ENCODE measurements around the gene ASH1L.
"Not testable (repeated sequence)": the region's sequence is repeated elsewhere in the genome, so short reads cannot be mapped to it uniquely, and the experiment has no call there.

ASH1L gene

DNA sequence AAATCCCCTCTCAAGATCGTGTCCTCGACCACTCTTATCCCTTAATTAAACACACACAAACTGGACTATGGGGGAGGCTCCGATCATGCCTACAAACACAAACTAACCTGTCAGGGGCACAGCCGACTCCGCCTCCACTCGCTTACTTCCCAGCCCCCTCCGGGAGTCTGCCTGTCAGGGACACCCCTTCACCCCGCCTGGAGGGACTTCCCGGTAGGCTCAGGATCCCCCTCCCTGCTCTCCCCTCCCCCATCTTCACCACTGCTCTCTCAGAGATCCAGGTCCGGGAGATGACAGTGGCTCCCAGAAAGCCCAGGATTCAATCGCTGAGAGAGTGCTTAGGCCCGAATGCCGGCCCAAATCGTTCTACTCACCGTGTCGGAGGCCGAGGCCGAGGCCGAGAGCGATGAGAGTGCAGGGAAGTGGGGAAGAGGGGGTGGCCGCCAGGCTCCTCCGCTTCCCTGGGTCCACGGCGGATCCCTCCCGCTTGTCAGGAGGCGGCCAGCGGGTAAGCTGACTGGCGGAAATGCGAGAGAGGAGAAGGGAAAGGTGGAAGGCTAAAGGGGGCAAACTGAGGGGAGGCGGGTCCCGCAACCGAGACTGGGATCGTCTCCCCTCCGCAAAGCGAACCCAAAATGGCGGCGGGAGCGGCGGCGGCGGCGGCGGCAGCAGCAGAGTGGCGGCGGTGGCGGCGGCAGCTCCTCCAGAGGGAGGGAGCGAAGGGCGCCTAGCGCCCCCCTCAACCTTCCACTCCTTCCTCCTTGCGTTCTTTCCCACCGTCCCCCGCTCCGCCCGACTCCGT is 623 bp downstream of the ASH1L start:
- not testable (repeated sequence) for DNase-seq (ENCODE audit: low read depth, low spot score)

DNA sequence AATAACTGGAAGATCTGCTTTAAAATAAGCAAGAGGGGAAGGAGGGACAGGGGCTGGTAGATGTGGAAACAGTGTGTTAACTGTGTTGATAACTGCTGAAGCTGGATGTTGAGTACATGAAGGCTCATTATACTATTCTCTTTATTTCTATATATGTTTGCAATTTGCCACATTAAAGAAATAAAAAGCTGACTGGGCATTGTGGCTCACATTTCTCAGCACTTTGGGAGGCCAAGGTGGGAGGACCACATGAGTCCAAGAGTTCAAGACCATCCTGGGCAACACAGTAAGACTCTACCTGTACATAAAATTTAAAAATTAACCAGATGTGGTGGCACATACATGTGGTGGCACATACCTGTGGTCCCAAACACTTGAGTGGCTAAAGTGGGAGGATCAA is 6.7 kb downstream of the ASH1L start:
- no peak for DNase-seq (ENCODE audit: low read depth, low spot score)

DNA sequence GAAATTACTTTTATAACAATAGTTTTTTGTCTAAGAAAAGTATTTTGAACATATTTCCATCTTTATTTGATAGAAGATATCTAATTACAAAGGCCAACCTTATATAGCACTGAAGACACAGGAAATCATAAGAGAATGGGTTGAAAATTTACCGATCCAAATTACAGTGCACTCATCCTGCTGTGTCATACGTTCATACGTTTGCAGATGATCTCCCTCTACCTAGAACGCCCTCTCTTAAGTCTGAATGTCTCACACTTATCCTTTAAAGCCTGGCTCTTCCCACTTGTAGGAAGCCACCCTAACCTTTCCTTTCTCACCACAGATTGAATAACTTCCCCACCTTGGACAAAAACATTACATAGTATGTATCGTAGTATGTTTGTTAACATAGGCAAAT is 9.3 kb downstream of the ASH1L start:
- DNase-seq (ENCODE audit: low read depth, low spot score): no peak

DNA sequence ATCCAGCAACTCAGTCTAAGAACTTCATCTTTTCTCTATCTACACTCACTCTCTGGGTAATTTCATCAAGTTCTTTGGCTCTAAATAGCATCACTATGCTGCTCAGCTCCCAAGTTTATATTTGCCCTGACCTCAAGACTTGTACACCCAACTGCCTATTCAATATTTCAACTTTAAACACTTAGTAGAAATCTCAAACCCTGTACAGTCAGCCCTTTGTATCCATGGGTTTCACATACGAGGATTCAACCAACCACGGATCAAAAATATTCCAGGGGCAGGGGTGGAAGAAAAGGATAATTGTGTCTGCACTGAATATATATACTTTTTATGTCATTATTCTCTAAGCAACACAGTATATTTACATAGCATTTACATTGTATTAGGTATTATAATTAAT is 13.9 kb downstream of the ASH1L start:
- DNase-seq (ENCODE audit: low read depth, low spot score): no peak

DNA sequence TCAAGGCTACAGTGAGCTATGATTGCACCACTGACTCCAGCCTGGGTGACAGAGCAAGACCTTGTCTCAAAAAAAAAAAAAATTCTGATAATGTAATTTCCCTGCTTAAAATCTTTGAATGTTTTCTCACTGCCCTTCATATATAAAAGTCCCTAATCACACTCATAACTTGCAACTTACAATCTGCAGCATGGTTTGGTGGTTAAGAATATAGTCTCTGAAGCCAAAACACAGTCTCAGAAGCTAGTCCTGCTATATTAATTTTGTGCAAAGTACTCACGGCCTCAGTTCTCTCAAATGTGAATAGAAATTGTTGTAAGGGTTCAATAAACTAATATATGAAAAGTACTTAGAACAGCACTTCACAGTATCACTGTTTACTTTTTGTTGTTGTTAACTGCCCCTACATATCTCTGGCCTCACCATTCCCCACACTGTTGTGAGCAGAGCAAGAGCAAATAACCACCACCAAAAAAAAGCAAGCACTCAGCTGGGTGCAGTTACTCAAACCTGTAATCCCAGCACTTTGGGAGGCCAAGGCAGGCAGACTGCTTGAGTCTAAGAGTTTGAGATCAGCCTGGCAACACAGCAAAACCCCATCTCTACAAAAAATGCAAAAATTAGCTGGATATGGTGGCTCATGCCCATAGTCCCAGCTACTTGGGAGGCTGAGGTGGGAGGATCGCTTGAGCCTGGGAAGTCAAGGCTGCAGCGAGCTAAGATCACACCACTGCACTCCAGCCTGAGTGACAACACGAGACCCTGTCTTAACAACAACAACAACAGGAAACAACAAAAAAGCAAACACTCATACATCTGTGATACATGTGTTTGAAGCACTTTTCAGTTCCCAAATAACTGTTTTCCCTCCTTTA is 22.4 kb downstream of the ASH1L start:
- DNase-seq (ENCODE audit: low read depth, low spot score): no peak

DNA sequence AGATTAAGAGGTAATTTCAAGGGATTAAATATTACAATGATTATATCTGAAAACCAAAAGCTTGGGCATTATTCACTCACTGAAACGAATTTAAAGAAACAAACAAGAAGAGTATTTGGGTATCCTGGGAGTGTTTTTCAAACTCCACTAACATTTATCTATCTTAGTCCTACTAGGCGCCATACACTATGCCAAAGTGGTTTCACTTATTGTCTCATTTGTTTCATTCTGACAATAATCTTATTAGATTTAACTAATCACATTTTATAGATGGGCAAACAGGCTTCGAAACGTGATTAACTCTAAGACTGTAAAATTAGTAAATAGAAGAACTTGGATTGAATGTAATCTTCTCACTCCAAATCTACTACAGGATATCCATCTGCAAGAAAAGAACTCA is 25.4 kb downstream of the ASH1L start:
- DNase-seq (ENCODE audit: low read depth, low spot score): no peak

DNA sequence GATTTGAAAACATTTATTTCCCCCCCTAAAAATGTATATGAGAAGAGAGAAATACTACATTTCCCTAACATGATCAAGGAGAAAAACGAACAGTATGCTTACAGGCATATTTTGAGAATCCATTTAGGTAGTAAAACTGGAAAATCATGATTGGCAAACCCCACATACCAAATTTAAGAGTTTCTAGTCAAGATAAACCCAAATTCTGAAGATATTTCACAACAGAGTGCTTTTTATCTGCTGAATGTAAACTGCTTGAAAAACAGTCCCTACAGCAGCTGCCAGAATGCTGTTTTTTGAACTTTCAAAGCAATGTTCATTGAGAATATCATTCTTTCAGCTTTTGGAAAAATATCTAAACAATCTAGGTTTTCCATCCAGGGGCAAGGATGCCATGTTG is 31.0 kb downstream of the ASH1L start:
- DNase-seq (ENCODE audit: low read depth, low spot score): no peak

DNA sequence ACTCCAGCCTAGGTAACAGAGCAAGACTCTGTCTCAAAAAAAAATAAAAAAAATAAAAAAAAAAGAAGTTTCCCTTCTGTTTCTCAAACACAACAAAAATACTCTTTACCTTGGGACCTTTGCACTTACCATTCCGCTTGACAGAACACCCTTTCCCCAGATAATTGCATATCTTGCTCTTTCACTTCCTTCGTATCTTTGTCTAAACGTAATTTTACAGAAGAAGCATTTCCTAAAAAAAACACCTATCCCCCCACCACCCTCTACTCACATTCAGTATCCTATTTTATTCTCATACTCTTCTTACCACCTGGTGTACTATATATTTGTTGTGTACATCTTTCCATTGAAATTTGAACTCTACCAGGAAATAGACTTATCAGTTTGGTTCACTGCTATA is 32.7 kb downstream of the ASH1L start:
- no peak for DNase-seq (ENCODE audit: low read depth, low spot score)

DNA sequence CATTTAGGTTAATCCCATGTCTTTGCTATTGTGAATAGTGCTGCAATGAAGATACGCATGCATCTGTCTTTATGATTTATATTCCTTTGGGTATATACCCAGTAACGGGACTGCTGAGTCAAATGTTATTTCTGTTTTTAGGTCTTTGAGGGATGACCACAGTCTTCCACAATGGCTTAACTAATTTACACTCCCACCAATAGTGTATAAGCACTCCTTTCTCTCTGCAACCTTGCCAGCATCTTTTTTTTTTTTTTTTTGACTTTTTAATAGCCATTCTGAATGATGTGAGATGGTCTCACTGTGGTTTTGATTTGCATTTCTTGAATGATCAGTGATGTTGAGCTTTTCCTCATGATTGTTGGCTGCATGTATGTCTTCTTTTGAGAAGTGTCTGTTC is 33.5 kb downstream of the ASH1L start:
- no peak for DNase-seq (ENCODE audit: low read depth, low spot score)

DNA sequence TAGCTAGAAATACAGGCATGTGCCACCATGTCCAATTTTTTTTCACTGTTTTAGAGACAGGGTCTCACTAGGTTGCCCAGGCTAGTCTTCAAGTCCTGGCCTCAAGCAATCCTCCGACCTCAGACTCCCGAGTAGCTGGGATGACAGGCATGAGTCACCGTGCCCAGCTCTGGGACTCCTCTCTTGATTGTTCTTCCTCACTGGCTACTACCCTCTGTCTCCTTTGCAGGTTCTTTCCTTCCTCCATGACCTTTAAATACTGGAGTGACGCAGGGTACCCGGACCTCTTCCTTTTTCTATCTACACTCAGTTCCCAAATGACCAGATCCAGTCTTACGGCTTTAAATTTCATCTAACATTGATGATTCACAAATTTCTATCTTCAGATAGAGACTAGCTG is 34.9 kb downstream of the ASH1L start:
- DNase-seq (ENCODE audit: low read depth, low spot score): no peak

DNA sequence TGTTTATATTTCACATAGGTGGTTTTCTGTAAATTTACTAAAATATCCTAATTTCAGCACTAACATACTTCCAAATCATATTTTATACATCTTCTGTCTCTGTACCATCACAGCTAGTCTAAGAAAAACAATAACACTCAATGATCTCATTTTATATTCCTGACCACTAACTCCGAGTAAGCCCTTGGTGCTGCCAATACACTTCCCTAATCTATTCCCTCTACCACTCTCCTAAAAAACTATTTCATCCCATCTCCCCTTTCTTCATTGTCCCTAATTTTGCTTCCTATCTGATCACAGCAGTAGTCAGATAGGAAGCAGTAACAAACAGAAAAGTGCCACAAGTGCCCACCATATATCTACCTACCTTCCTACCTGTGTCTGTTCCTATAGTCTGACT is 36.2 kb downstream of the ASH1L start:
- DNase-seq (ENCODE audit: low read depth, low spot score): no peak

DNA sequence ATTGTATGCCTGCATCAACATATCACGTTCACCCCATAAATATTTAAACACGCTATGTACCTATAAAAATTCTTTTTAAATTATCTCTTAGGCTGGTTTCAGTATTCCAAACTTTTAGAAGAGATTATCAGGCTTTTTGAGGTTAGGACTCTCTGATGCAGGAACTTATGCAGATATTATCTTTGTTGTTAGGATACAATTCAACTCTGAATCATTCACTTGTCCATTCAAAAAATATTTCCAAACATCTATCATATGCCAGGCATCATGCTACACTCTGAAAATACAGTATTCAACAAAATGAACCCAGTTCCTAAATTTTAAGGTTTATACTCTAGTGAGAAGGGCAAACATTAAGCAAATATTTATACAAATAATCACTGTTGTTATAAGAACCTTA is 40.5 kb downstream of the ASH1L start:
- no peak for DNase-seq (ENCODE audit: low read depth, low spot score)

DNA sequence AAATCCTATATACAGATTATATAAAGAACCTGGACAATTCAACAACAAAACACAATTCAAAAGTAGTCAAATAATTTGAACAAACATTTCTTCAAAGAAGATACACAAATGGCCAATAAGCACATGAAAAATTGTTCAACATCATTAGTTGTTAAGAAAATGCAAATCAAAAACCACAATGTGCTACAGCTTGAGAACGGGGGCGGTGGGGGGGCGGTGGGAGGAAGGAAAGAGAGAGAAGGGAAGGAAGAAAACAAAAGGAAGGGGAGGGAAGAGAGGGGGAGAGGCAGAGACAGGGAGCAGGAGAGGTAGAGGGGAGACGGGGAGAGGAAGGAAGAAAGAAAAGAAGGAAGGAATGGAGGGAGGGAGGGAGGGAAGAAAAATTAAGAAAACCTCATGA is 44.1 kb downstream of the ASH1L start:
- no peak for DNase-seq (ENCODE audit: low read depth, low spot score)

DNA sequence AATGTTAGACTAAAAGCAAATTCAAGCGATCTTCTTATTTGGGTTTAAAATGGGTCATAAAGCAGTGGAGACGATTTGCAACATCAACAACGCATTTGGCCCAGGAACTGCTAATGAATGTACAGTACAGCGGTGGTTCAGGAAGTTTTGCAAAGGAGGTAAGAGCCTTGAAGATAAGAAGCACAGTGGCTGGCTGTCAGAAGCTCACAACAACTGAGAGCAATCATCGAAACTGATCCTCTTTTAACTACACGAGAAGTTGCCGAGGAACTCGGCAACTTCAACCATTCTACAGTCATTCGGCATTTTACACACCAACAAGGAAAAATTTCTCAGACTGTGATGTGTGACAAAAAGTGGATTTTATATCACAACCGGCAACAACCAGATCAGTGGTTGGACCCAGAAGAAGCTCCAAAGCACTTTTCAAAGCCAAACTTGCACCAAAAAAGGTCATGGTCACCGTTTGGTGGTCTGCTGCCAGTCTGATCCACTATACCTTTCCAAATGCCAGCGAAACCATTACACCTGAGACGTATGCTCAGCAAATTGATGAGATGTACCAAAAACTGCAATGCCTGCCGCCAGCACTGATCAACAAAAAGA is 47.9 kb downstream of the ASH1L start:
- DNase-seq (ENCODE audit: low read depth, low spot score): no peak

DNA sequence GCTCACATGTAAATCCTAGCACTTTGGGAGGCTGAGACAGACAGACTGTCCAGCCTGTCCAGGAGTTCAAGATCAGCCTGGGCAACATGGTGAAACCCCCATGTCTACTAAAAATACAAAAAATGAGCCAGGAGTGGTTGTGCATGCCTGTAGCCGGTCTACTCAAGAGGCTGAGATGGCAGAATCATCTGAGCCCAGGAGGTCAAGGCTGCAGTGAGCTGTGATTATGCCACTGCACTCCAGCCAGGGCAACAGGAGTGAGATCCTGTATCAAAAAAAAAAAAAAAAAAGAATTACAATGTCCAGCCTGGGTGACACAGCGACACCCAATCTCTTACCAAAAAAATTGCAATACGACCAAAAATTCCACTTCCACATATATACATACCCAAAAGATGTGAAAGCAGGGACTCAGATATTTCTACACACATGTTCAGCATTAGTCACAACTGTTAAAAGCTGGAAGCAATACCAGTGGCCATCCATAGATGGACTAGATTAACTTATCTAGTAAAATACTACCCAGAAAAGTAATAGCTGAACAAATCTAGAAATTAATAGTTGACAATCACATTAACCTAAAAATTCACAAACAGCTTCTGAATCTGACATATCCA is 49.2 kb downstream of the ASH1L start:
- no peak for DNase-seq (ENCODE audit: low read depth, low spot score)

DNA sequence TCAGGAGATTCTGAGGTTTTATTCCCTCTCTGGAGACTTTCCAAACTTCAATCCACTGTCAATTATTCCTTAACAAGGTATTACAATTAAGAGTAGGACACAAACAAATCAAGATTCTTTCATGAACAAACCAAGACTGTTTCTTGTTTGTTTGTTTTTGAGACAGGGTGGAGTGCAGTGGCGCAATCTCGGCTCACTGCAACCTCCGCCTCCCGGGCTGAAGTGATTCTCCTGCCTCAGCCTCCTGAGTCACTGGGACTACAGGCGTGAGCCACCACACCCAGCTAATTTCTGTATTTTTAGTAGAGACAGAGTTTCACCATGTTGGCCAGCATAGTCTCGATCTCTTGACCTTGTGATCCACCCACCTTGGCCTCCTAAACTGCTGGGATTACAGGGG is 51.2 kb downstream of the ASH1L start:
- DNase-seq (ENCODE audit: low read depth, low spot score): not testable (repeated sequence)

DNA sequence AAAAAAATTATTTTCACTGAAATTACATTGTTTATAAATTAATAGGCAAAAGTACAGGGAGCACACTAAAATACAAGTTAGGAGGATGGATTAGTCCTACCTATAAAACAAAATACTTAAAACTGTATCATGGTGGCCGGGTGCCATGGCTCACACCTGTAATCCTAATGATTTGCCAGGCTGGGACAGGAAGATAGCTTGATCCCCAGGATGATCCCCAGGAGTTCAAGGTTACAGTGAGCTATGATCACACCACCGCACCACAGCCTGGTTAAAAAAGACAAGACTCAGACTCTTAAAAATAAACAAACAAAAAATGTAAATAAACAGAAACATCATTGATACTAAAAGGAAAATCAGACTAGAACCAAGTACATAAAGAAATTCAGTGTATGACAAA is 53.5 kb downstream of the ASH1L start:
- no peak for DNase-seq (ENCODE audit: low read depth, low spot score)

DNA sequence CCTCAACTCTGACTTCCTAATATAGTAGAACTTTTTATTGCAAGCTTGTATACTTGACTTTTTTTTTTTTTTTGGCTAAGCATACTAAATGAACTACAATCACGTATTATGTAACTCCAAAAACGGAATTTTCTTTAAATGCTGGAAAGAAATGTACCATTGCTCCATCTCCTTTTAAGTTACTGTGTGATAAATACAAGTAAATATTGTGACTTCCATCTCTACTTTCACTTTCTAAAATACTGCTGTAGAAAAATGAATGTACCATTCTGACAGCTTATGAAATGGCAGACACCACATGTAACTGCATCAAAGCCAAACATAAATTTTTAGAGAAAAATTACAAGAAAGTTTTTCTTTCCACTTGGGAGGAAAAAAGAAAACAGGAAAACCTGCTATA is 54.7 kb downstream of the ASH1L start:
- no peak for DNase-seq (ENCODE audit: low read depth, low spot score)

DNA sequence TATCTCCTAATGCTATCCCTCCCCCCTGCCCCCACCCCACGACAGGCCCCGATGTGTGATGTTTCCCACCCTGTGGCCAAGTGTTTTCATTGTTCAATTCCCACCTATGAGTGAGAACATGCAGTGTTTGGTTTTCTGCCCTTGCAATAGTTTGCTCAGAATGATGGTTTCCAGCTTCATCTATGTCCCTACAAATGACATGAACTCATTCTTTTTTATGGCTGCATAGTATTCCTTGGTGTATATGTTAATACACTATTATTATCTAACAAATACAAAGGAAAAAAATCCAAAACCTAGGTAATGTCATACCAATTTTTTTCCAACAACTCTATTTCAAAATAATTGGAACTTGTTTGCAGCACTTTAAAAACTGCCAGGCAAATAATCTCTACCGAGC is 56.6 kb downstream of the ASH1L start:
- not testable (repeated sequence) for DNase-seq (ENCODE audit: low read depth, low spot score)

DNA sequence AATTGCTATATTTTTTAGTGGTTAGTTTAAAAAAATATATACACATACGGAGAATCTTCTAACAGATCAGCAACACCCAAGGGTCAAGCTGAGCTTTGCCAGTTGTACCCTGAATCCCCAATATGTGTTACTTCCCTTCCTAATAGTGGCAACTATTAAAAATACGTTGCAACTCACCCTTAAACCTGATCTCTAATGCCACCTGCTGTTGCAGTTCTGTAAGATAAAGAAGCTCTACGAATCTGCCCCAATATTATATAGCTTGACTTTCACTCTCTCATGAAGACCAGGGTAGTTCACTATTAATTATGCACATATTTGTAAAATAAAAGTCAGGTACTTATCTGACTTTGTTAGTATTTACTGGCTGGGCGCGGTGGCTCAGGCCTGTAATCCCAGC is 58.4 kb downstream of the ASH1L start:
- no peak for DNase-seq (ENCODE audit: low read depth, low spot score)

DNA sequence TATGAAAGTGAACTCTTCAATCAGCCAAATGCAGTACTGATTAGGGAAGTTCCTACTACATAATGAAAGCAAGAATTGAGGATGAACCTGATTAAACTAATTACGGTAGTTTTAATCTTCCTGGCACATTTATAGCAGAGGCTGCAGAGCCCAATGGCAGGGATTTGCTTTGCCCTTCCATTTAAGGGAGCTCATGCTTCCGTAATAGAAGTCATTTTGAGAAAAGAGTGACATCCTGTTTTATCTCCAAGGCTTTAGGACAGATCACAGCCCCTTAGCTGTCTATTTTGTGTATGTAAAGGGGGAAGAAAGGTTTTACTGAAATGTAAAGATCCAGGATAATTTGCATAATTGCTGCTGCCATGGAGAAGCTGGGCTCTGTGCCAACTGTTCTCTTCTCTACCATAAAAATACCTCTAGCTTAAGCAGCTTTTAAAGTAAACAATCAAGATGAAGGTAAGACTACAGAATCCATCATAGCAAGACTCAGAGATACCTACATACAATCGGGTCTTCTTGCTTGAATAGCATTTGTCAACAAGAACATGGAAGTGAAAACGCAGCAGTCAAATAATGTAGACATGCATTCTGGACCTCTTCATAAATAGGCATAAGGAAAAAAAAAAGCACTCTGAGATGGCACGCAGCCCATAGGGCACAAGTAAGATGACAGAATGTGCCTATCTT is 62.5 kb downstream of the ASH1L start:
- no peak for DNase-seq (ENCODE audit: low read depth, low spot score)

DNA sequence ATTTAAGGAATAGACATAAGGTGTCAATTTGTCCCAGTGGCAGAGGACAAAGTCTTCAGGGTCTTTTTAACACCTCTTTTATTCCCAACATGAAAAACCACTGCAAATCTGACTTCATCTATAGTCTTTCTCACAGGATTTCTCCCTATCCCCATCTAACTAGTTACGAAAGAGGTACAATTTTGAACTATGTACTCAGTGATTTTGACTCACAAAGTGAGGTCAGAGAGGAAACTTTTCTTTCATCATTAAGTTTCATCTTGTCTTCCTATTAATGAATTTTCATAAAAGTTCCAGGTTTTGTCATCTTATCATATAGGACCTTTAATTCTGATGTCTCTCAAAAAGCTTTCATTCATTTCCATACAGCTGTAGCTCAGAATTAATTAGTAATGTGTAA is 63.3 kb downstream of the ASH1L start:
- DNase-seq (ENCODE audit: low read depth, low spot score): no peak
